M059J (cell line): ENCODE measurements around the gene PARD3B. TPM values are rescaled to one million over a fixed set of nuclear protein-coding genes. Genes with fewer than 3 reads are reported as not detected.

Experiments
- DNase-seq: peaks from one replicate; pipeline ENCODE4 v3.0.0-alpha.2; 2012; ENCODE audit warnings: low read depth
- total RNA-seq: library from RNA; depleted of rRNA; stranded (reverse); fragments of >200 nt; shearing (Covaris generic); gene quantifications from 2 replicates; pipeline ENCODE4 v1.2.3, GENCODE V29; 2014

Gene PARD3B
- total RNA-seq, 1 experiment from 2014 or later = 1.6 TPM

GRCh38 chr2:205273627-205274026 lies 728.4 kb downstream of the PARD3B start:
- no peak for DNase-seq

GRCh38 chr2:205274801-205275200 lies 729.5 kb downstream of the PARD3B start:
- DNase-seq = no peak

GRCh38 chr2:205276116-205276777 lies 731.0 kb downstream of the PARD3B start:
- no peak for DNase-seq

- no peak for DNase-seq
These were observed 735.4 kb downstream of the PARD3B start for GRCh38 chr2:205280596-205281236.

- DNase-seq = no peak
These were observed 738.5 kb downstream of the PARD3B start for GRCh38 chr2:205283736-205284270.

GRCh38 chr2:205284334-205284733 lies 739.1 kb downstream of the PARD3B start:
- no peak for DNase-seq

- DNase-seq = no peak
These were observed 742.0 kb downstream of the PARD3B start for GRCh38 chr2:205287316-205287715.

GRCh38 chr2:205288686-205289085 lies 743.4 kb downstream of the PARD3B start:
- DNase-seq = no peak

- no peak for DNase-seq
These were observed 745.0 kb downstream of the PARD3B start for GRCh38 chr2:205290299-205290698.

- no peak for DNase-seq
These were observed 747.5 kb downstream of the PARD3B start for GRCh38 chr2:205292665-205293295.

GRCh38 chr2:205293559-205293958 lies 748.3 kb downstream of the PARD3B start:
- DNase-seq = no peak

GRCh38 chr2:205296959-205297358 lies 751.7 kb downstream of the PARD3B start:
- no peak for DNase-seq

- no peak for DNase-seq
These were observed 752.1 kb downstream of the PARD3B start for GRCh38 chr2:205297368-205297767.

- DNase-seq = no peak
These were observed 752.6 kb downstream of the PARD3B start for GRCh38 chr2:205297846-205298245.

- DNase-seq = no peak
These were observed 765.9 kb downstream of the PARD3B start for GRCh38 chr2:205311201-205311600.

- DNase-seq = no peak
These were observed 776.0 kb downstream of the PARD3B start for GRCh38 chr2:205321231-205321630.

- no peak for DNase-seq
These were observed 778.7 kb downstream of the PARD3B start for GRCh38 chr2:205323929-205324328.

- DNase-seq = no peak
These were observed 779.1 kb downstream of the PARD3B start for GRCh38 chr2:205324355-205324754.

GRCh38 chr2:205333351-205333750 lies 788.1 kb downstream of the PARD3B start:
- DNase-seq = no peak

- no peak for DNase-seq
These were observed 792.0 kb downstream of the PARD3B start for GRCh38 chr2:205337274-205337673.

GRCh38 chr2:205338156-205338555 lies 792.9 kb downstream of the PARD3B start:
- DNase-seq = no peak

- DNase-seq = no peak
These were observed 797.8 kb downstream of the PARD3B start for GRCh38 chr2:205343103-205343502.

GRCh38 chr2:205346649-205347048 lies 801.4 kb downstream of the PARD3B start:
- no peak for DNase-seq
